Measurements from ENCODE around the gene POU3F2.
A peak's percentile ranks its signal among the peaks of the same experiment; 100 is the strongest.

The POU3F2 gene

GRCh38 chr6:98834060-98835031 is at the start of gene POU3F2:
TSS of gene POU3F2 (plus strand) at chr6:98834574. CDS start at chr6:98834874, 300 bp downstream.
- no peaks in the 10 kb centered on the region for H3K36me3 ChIP-seq (ENCODE audit: control insufficient read depth, low read length)
- H3F3A ChIP-seq (ENCODE audit: control insufficient read depth, insufficient read depth), result no peaks in the 10 kb centered on the region
- no peak within 1 kb of the TSS for H3K27ac ChIP-seq (ENCODE audit: low read depth, low read length)
- no peak for TF ChIP-seq EZH2phosphoT487 (IDR thresholded peaks at IDR 0.05; ENCODE audit: borderline replicate concordance, low read length)
- no peak for TF ChIP-seq CTCF (IDR thresholded peaks at IDR 0.05; ENCODE audit: low read depth, low read length, poor library complexity, severe bottlenecking)
- peak within 1 kb of the TSS; percentile 38 for H3K4me2 ChIP-seq (ENCODE audit: low read length)
- H3K4me1 ChIP-seq (ENCODE audit: control insufficient read depth, low read length), result no peaks in the 10 kb centered on the region
- no peaks in the 10 kb centered on the region for H3K9me2 ChIP-seq (replicated peaks; ENCODE audit: control insufficient read depth, low read length)
- peaks cover 40% of the 10 kb centered on the region for H3K27me3 ChIP-seq (ENCODE audit: control insufficient read depth, low read length)
- H4K20me1 ChIP-seq (ENCODE audit: control insufficient read depth, insufficient read depth, low read depth, low read length), result no peaks in the 10 kb centered on the region
- H3K9me3 ChIP-seq (ENCODE audit: control insufficient read depth, insufficient read depth, low read length), result peaks cover 5% of the 10 kb centered on the region; the same call in 1 of the 2 replicates
- H3K4me3 ChIP-seq (ENCODE audit: low read length), result peak within 1 kb of the TSS; percentile 12; the same call in 1 of the 2 replicates
- H3K79me2 ChIP-seq (ENCODE audit: control insufficient read depth, low read length), result no peaks in the 10 kb centered on the region

GRCh38 chr6:98787435-98787834 is 46.9 kb upstream of the POU3F2 start:
- H3K79me2 ChIP-seq (ENCODE audit: control insufficient read depth, low read length), result no peaks in the 10 kb centered on the region
- H3F3A ChIP-seq (ENCODE audit: control insufficient read depth, insufficient read depth), result no peaks in the 10 kb centered on the region
- H3K4me1 ChIP-seq (ENCODE audit: control insufficient read depth, low read length), result no peaks in the 10 kb centered on the region
- H3K9me3 ChIP-seq (ENCODE audit: control insufficient read depth, insufficient read depth, low read length), result no peaks in the 10 kb centered on the region
- H3K4me2 ChIP-seq (ENCODE audit: low read length), result no peak overlapping the region
- no peaks in the 10 kb centered on the region for H3K36me3 ChIP-seq (ENCODE audit: control insufficient read depth, low read length)
- no peak overlapping the region for H3K4me3 ChIP-seq (ENCODE audit: low read length)
- H4K20me1 ChIP-seq (ENCODE audit: control insufficient read depth, insufficient read depth, low read depth, low read length), result no peaks in the 10 kb centered on the region
- no peaks in the 10 kb centered on the region for H3K9me2 ChIP-seq (replicated peaks; ENCODE audit: control insufficient read depth, low read length)
- TF ChIP-seq CTCF (IDR thresholded peaks at IDR 0.05; ENCODE audit: low read depth, low read length, poor library complexity, severe bottlenecking) (no peak), EZH2phosphoT487 (IDR thresholded peaks at IDR 0.05; ENCODE audit: borderline replicate concordance, low read length) (no peak)
- no peak overlapping the region for H3K27ac ChIP-seq (ENCODE audit: low read depth, low read length)
- H3K27me3 ChIP-seq (ENCODE audit: control insufficient read depth, low read length), result no peaks in the 10 kb centered on the region

GRCh38 chr6:98787961-98788360 is 46.4 kb upstream of the POU3F2 start:
- no peak overlapping the region for H3K4me3 ChIP-seq (ENCODE audit: low read length)
- H4K20me1 ChIP-seq (ENCODE audit: control insufficient read depth, insufficient read depth, low read depth, low read length), result no peaks in the 10 kb centered on the region
- no peaks in the 10 kb centered on the region for H3K79me2 ChIP-seq (ENCODE audit: control insufficient read depth, low read length)
- H3F3A ChIP-seq (ENCODE audit: control insufficient read depth, insufficient read depth), result no peaks in the 10 kb centered on the region
- H3K27ac ChIP-seq (ENCODE audit: low read depth, low read length), result no peak overlapping the region
- no peaks in the 10 kb centered on the region for H3K9me3 ChIP-seq (ENCODE audit: control insufficient read depth, insufficient read depth, low read length)
- H3K27me3 ChIP-seq (ENCODE audit: control insufficient read depth, low read length), result no peaks in the 10 kb centered on the region
- TF ChIP-seq EZH2phosphoT487 (IDR thresholded peaks at IDR 0.05; ENCODE audit: borderline replicate concordance, low read length) (no peak), CTCF (IDR thresholded peaks at IDR 0.05; ENCODE audit: low read depth, low read length, poor library complexity, severe bottlenecking) (no peak)
- H3K4me2 ChIP-seq (ENCODE audit: low read length), result no peak overlapping the region
- H3K9me2 ChIP-seq (replicated peaks; ENCODE audit: control insufficient read depth, low read length), result no peaks in the 10 kb centered on the region
- H3K36me3 ChIP-seq (ENCODE audit: control insufficient read depth, low read length), result no peaks in the 10 kb centered on the region
- H3K4me1 ChIP-seq (ENCODE audit: control insufficient read depth, low read length), result no peaks in the 10 kb centered on the region
